ENCODE measurements around the gene HOOK2. TPM values are rescaled to one million over a fixed set of nuclear protein-coding genes. Genes with fewer than 3 reads are reported as not detected.

HOOK2 gene
- total RNA-seq, 2 experiments from 2014 or later: 20.0 to 20.3 TPM

- H3K4me3 Mint-ChIP-seq: no peak overlapping the region
- peaks cover 24% of the 10 kb centered on the region for H3K4me1 Mint-ChIP-seq
- H3K36me3 Mint-ChIP-seq: no peaks in the 10 kb centered on the region
- H3K27me3 Mint-ChIP-seq: no peaks in the 10 kb centered on the region
- no peaks in the 10 kb centered on the region for H3K9me3 Mint-ChIP-seq
- DNase-seq (no peak), ATAC-seq (ENCODE audit: low read depth) (peak; percentile 11)
- POLR2A ChIA-PET: no interaction called here
- H3K27ac Mint-ChIP-seq: no peak overlapping the region
Observed at GRCh38 chr19:12784394-12784870, 9.1 kb upstream of the HOOK2 start.

GRCh38 chr19:12783849-12784393 is 8.6 kb upstream of the HOOK2 start:
- Mint-ChIP-seq H3K4me1 (peaks cover 24% of the 10 kb centered on the region), H3K27me3 (no peaks in the 10 kb centered on the region), H3K27ac (peak overlapping the region; percentile 81), H3K9me3 (no peaks in the 10 kb centered on the region), H3K36me3 (no peaks in the 10 kb centered on the region), H3K4me3 (no peak overlapping the region)
- DNase-seq (no peak), ATAC-seq (ENCODE audit: low read depth) (no peak)
- POLR2A ChIA-PET: interaction anchor here (8.6 kb wide), 1 partner anchor 11 kb away, joined by 361 read pairs; the partner anchor contains the start of gene JUNB

GRCh38 chr19:12783291-12783848 is 8.0 kb upstream of the HOOK2 start:
- POLR2A ChIA-PET: interaction anchor here (0.6 to 8.6 kb wide), 3 partner anchors 12 to 46 kb away, joined by 3 to 361 read pairs (median 4); partner anchors contain the start of genes GET3, JUNB and RNASEH2A
- peaks cover 26% of the 10 kb centered on the region for H3K4me1 Mint-ChIP-seq
- no peaks in the 10 kb centered on the region for H3K36me3 Mint-ChIP-seq
- H3K27ac Mint-ChIP-seq: peak overlapping the region; percentile 81
- H3K9me3 Mint-ChIP-seq: no peaks in the 10 kb centered on the region
- ATAC-seq (ENCODE audit: low read depth) (no peak), DNase-seq (peak; percentile 59)
- H3K27me3 Mint-ChIP-seq: no peaks in the 10 kb centered on the region
- peak overlapping the region; percentile 96 for H3K4me3 Mint-ChIP-seq

- H3K4me1 Mint-ChIP-seq: peaks cover 26% of the 10 kb centered on the region
- H3K4me3 Mint-ChIP-seq: peak overlapping the region; percentile 96
- no peaks in the 10 kb centered on the region for H3K27me3 Mint-ChIP-seq
- DNase-seq (peak; percentile 90), ATAC-seq (ENCODE audit: low read depth) (peak; percentile 54)
- peak overlapping the region; percentile 99 for H3K27ac Mint-ChIP-seq
- no peaks in the 10 kb centered on the region for H3K9me3 Mint-ChIP-seq
- no peaks in the 10 kb centered on the region for H3K36me3 Mint-ChIP-seq
- POLR2A ChIA-PET: interaction anchor here (0.6 to 8.6 kb wide), 7 partner anchors 12 to 54 kb away, joined by 3 to 361 read pairs (median 3); partner anchors contain the start of genes GET3, JUNB, RNASEH2A and THSD8
Observed at GRCh38 chr19:12782424-12783290, 7.3 kb upstream of the HOOK2 start.

- DNase-seq: no peak
- peak overlapping the region; percentile 99 for H3K27ac Mint-ChIP-seq
- peak overlapping the region; percentile 96 for H3K4me3 Mint-ChIP-seq
- H3K4me1 Mint-ChIP-seq: peaks cover 28% of the 10 kb centered on the region
- no peak for ATAC-seq (ENCODE audit: low read depth)
- no peaks in the 10 kb centered on the region for H3K27me3 Mint-ChIP-seq
- no peaks in the 10 kb centered on the region for H3K36me3 Mint-ChIP-seq
- H3K9me3 Mint-ChIP-seq: no peaks in the 10 kb centered on the region
- POLR2A ChIA-PET: interaction anchor here (1.0 to 8.6 kb wide), 5 partner anchors 13 to 54 kb away, joined by 3 to 361 read pairs (median 4); partner anchors contain the start of genes JUNB, RNASEH2A and THSD8
Observed at GRCh38 chr19:12782174-12782423, 6.7 kb upstream of the HOOK2 start.

GRCh38 chr19:12779162-12779993 is 4.0 kb upstream of the HOOK2 start:
- Mint-ChIP-seq H3K27me3 (no peaks in the 10 kb centered on the region), H3K4me3 (peak overlapping the region; percentile 56), H3K27ac (peak overlapping the region; percentile 87), H3K4me1 (peaks cover 28% of the 10 kb centered on the region), H3K9me3 (no peaks in the 10 kb centered on the region), H3K36me3 (no peaks in the 10 kb centered on the region)
- no peak for ATAC-seq (ENCODE audit: low read depth)
- POLR2A ChIA-PET: interaction anchor here (1.2 to 8.6 kb wide), 3 partner anchors 9 to 22 kb away, joined by 4 to 361 read pairs (median 31); partner anchors contain the start of gene JUNB
- DNase-seq: no peak

GRCh38 chr19:12778905-12779161 is 3.5 kb upstream of the HOOK2 start:
- Mint-ChIP-seq H3K9me3 (no peaks in the 10 kb centered on the region), H3K4me1 (peaks cover 29% of the 10 kb centered on the region), H3K4me3 (peak overlapping the region; percentile 87), H3K36me3 (no peaks in the 10 kb centered on the region), H3K27me3 (no peaks in the 10 kb centered on the region), H3K27ac (peak overlapping the region; percentile 94)
- DNase-seq (no peak), ATAC-seq (ENCODE audit: low read depth) (no peak)
- POLR2A ChIA-PET: interaction anchor here (0.5 to 8.6 kb wide), 7 partner anchors 9 to 373 kb away, joined by 3 to 361 read pairs (median 4); partner anchors contain the start of genes JUNB and RNASEH2A

- Mint-ChIP-seq H3K27me3 (no peaks in the 10 kb centered on the region), H3K4me3 (peak overlapping the region; percentile 87), H3K36me3 (no peaks in the 10 kb centered on the region), H3K9me3 (no peaks in the 10 kb centered on the region), H3K4me1 (peaks cover 28% of the 10 kb centered on the region), H3K27ac (peak overlapping the region; percentile 94)
- DNase-seq (peak; percentile 67), ATAC-seq (ENCODE audit: low read depth) (peak; percentile 4)
- POLR2A ChIA-PET: interaction anchor here (0.5 to 8.6 kb wide), 12 partner anchors 10 to 374 kb away, joined by 3 to 361 read pairs (median 4); partner anchors contain the start of genes GET3, JUNB and RNASEH2A
Observed at GRCh38 chr19:12778017-12778904, 2.9 kb upstream of the HOOK2 start.

GRCh38 chr19:12777217-12778016 is 2.1 kb upstream of the HOOK2 start:
- Mint-ChIP-seq H3K4me1 (peaks cover 28% of the 10 kb centered on the region), H3K9me3 (no peaks in the 10 kb centered on the region), H3K4me3 (peak overlapping the region; percentile 87), H3K27ac (peak overlapping the region; percentile 94), H3K27me3 (no peaks in the 10 kb centered on the region), H3K36me3 (no peaks in the 10 kb centered on the region)
- POLR2A ChIA-PET: interaction anchor here (0.6 to 8.6 kb wide), 8 partner anchors 11 to 189 kb away, joined by 3 to 361 read pairs (median 6); partner anchors contain the start of genes GET3, JUNB and RNASEH2A
- DNase-seq: peak; percentile 92
- peak; percentile 32 for ATAC-seq (ENCODE audit: low read depth)

- ATAC-seq (ENCODE audit: low read depth) (no peak), DNase-seq (no peak)
- H3K27me3 Mint-ChIP-seq: no peaks in the 10 kb centered on the region
- peaks cover 12% of the 10 kb centered on the region for H3K4me1 Mint-ChIP-seq
- peak overlapping the region; percentile 18 for H3K27ac Mint-ChIP-seq
- POLR2A ChIA-PET: interaction anchor here (0.5 to 2.7 kb wide), 4 partner anchors 20 to 166 kb away, joined by 3 to 20 read pairs (median 4); partner anchors contain the start of gene JUNB
- H3K36me3 Mint-ChIP-seq: no peaks in the 10 kb centered on the region
- H3K9me3 Mint-ChIP-seq: no peaks in the 10 kb centered on the region
- H3K4me3 Mint-ChIP-seq: no peak overlapping the region
Observed at GRCh38 chr19:12773571-12773970, 1.8 kb downstream of the HOOK2 start.

- no peaks in the 10 kb centered on the region for H3K36me3 Mint-ChIP-seq
- no peak overlapping the region for H3K27ac Mint-ChIP-seq
- H3K4me3 Mint-ChIP-seq: no peak overlapping the region
- POLR2A ChIA-PET: interaction anchor here (2.7 kb wide), 1 partner anchor 21 kb away, joined by 20 read pairs; the partner anchor contains the start of gene JUNB
- no peaks in the 10 kb centered on the region for H3K27me3 Mint-ChIP-seq
- H3K9me3 Mint-ChIP-seq: no peaks in the 10 kb centered on the region
- DNase-seq (no peak), ATAC-seq (ENCODE audit: low read depth) (no peak)
- peaks cover 8% of the 10 kb centered on the region for H3K4me1 Mint-ChIP-seq
Observed at GRCh38 chr19:12772323-12772722, 3.0 kb downstream of the HOOK2 start.
